CD4-positive, alpha-beta T cell treated with Interleukin-17A for 1 hour (primary cell): Measurements from ENCODE around the gene TSPO2.
"Not testable (repeated sequence)": the region's sequence is repeated elsewhere in the genome, so short reads cannot be mapped to it uniquely, and the experiment has no call there.

Experiments used
- DNase-seq: peaks from one replicate; pipeline ENCODE4 v3.0.0-alpha.2; 2020

Gene TSPO2, protein sequence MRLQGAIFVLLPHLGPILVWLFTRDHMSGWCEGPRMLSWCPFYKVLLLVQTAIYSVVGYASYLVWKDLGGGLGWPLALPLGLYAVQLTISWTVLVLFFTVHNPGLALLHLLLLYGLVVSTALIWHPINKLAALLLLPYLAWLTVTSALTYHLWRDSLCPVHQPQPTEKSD

DNA sequence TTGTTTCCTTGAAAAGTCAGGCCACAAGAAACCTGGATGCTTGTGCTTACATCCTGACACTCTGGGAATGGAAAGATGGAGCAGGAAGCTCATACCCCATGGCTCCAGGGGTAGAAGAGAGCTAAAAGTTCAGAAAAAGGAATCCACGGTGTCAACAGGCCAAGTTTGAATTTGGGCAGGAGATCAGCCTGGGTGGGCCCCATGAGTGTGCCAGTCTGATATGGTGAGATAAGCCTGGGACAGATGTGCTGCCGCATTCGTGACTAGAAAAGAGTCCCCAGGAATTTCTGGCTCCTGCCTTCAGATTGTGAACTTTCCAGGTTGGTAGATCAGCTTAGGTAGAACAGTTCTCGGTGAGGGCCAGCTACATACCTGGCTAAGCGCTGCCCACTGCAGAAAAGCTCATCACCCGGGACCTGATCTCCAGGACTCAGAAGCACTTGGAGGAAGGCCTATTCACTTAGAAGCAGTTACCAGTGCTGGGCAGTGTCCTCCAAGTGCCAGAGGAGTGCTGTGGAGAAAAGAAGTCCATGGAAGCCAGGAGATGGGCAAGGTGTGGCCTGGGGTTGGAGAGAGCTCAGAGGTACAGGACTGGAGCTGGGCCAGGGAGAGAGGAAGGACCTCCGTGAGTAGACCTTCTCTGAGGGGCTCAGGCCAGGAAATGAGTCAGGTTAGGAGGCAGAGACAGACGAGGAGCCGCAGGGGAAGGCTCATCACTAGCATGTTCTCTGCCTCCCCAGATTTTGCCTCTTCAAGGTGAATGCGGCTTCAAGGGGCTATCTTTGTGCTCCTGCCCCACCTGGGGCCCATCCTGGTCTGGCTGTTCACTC is at the start of gene TSPO2:
Gene TSPO2 (plus strand): TSS at position 242 of the 830 bp plus-strand sequence. CDS start 519 bp downstream, at position 761.
- DNase-seq, result no peak

DNA sequence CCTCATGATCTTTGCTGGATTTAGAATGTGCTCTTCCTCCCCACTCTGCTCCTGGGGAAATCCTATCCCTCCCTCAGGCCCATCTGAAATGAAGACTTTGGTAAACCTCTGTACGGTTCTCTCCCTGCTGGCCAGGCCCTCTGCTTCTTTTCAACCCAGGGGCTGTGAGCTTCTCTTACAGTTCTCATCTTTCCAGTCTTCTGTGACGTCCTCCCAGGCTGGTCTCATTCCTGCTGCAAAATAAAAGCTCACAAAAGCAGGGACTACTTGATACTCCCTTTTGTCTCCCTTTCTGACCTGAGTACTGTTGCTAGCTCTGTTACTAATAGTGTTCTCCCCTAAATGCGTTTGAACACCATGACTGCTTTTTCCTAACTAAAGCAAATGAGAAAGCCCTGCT is 49.5 kb upstream of the TSPO2 start:
- no peak for DNase-seq

DNA sequence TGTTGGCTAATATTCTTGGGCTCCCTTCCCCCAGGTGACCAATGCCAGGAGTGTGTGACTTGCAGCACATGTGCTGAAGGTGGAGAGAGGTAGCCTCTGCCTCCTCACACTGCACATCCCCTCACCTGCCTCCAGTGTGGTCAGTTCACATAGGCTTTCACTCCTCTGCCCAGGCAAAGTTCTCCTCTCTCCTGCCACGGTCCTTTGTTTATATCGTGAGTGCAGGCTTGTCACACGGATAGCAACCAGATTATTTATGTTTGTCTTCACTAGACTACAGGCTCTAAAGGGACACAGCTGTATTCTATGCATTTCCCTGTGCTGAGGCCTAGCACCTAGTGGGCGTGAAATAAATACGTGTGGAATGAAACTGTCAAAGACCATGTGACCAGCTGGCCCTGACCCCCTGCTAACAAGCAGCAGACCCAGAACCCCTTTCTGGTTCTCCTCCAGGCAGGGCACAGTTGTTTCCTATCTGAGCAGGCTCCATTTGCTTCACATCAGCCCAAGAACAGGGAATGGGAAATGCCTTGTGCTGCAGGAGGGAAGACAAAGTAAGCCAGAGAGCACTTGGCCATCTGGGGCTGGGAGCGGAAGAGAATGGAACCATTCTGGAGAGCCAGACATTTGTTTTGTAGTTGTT is 45.6 kb upstream of the TSPO2 start:
- DNase-seq, result no peak

DNA sequence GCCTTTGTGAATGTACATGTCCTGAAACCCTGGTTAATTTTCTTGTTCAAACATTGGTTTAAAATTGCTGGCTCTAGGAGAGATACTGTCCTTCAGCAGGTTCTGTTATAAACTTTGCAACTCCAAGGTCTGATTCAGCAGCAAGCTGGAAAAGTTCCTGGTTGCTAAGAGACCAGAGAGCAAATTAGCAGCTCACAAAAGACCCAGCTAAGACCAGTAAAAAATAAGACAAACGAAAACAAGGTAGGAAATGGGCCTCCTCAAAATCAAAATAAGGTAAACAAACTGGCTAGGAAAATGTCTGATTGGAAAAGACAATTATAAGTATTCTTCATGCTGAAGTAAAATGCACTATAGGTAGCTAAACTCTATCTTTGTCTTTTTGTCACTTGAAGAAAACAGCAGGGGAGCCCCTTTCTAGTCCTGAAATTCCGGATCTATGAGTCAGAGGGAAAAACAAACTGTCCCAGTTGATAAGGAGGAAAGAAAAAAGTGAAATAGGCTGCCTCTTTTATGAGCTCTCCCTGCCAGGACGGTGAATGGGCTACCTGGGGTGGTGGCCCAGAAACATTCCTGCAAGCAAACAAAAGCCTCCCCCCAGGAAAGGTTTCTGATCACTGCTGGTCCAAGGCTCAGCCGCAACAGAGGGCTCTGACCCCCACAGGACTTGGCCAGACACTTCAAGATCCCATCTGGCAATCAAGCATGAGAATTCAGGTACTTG is 44.9 kb upstream of the TSPO2 start:
- DNase-seq, result no peak

DNA sequence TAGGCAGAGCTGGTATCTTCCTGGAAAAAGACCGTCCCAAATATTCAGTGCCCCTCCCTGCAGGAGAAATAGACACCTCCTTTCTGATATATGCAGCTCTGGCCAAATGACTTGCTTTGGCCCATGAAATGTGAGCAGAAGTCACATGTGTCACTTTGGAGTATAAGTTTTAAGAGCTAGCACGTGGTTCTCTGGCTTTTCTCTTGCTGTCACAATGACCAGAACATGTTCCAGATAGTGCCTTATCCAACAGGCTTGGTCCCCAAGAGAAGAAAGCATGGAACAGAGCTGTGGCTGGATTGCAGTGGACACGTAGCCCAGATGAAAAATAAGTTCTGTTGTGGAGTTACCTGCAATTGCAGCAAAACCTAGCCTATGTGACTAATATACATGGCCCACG is 43.6 kb upstream of the TSPO2 start:
- no peak for DNase-seq

DNA sequence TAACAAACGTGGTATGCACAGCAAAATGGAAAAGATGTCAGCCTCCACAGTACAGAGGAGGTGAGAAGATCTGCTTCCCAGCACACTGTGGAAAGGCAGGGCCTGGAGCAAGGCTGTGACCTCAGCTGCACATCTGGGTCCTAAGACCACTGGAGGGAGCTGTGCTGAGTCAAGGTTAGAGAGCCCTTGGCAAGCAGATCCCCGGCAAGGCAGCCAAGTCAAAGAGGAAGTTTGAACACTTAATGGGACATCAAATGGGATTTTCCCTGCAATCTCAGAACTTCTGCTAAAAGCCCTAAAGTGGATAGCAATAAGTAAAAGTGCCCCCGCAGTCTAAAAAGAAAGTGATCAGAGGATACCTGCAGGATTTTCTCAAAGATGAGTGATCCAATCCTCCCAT is 42.7 kb upstream of the TSPO2 start:
- peak; percentile 20 for DNase-seq

DNA sequence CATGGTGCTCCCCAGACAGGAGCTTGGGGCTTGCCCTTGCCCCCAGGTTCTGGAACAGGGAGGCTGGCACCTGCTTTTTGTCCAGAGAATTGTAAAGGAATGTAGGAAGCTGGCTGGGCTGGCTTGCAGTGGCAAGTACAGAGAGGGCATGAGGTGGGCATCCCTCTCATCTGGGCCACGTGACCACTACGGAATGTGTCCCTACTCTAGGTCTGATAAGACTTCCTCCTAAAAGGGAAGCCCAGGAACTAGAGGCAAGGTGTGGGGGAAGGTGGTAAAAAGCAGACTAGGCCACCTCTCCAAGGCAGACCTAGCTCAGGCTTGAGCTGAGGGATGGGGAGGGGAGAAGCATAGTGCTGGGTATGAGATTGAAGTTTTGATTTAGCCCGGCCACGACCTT is 42.0 kb upstream of the TSPO2 start:
- no peak for DNase-seq

DNA sequence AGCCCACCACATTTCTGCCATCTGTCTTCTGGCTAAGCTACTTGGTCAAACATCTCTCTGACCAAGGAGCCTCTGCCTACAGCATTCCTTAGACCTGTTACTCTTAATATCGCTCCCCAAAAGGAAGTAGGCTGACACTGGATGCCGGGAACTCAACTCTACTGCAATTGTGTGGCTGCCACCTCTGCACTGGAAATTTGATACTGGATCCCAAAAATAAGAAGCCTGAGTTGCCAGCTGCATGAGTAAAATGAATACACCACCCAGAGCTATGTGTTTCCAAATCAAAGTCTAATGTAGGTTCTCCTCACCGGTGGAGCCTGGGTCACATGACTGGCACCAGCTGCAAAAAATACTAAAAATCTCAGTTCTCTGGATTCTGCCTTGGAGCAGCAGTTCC is 40.1 kb upstream of the TSPO2 start:
- DNase-seq, result no peak

DNA sequence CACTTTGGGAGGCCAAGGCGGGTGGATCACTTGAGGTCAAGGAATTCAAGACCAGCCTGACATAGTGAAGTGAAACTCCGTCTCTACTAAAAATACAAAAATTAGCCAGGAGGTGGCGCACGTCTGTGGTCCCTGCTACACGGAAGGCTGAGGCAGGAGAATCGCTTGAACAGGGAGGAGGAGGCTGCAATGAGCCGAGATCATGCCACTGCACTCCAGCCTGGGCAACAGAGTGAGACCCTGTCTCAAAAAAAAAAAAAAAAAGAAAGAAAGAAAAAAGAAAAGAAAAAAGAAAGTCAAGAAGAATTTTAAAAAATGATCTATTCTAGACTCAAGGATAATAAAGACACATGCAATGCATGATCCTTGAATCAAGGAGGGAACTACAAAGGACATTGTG is 36.0 kb upstream of the TSPO2 start:
- peak; percentile 73 for DNase-seq

DNA sequence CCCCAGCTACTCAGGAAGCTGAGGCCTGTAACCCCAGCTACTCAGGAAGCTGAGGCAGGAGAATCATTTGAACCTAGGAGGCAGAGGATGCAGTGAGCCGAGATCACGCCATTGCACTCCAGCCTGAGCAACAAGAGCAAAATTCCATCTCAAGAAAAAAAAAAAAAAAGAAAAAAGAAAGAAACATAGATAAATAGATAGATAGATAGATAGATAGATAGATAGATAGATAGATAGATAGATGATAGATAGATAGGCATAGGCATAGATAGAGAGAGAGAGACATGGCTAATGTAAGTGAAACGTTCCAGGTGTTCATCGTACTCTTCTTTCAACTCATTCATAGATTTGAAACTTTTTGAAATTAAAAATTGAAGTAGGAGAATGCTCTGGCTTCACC is 35.3 kb upstream of the TSPO2 start:
- DNase-seq, result not testable (repeated sequence)

DNA sequence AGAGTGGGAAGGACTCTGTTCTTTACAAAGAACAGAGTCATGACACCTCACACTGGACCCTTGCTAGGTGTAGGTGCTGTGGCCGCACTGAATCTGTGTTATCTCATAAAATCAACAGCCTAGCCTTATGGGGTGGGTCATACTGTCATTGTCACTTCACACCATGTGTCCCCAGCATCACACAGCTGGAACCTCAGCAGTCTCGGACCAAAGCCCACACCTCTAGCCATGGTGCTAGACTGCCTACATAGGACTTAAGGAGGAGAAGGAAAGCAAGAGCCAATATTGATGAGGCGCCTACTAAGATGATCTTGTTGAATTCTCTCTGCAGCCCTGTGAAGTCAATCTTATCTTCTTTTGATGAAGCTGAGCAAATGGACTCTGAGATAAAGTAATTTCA is 34.3 kb upstream of the TSPO2 start:
- DNase-seq, result no peak

DNA sequence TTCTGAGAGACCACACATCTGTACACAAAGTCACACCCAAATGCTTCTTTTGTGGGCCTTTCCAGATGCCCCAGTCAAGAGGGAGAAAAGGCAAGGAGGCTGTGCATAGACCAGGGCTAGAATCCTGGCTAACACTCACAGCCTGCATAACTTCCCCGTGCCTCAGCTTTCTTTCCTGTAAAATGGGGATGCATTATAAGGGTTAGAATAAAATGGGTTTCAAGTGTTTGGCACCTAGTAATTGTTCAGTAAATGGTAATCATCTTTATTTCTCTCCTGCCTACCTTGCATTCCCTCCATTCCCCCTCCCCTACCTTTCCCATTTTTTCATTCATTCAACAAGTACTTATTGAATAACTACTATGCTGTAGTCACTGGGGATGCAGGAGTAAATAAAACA is 32.6 kb upstream of the TSPO2 start:
- no peak for DNase-seq

DNA sequence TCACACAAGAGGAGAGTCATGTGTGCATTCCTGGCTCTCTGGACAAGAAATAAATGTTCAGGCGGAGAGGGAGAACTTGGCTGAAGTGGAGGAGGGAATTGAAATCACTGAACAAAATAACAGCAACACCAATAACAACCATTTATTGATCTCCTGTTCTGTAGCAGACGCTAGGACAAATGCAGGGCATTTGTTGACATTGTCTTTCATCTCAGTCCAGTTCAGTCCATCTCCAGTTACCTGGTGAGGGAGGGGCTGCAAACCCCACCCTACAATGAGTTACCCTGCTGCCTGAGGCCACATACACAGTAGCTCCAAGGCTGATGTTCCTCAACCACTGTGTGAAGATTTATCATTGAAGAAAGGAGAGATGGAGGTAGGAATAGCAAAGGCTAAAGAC is 30.6 kb upstream of the TSPO2 start:
- DNase-seq, result no peak

DNA sequence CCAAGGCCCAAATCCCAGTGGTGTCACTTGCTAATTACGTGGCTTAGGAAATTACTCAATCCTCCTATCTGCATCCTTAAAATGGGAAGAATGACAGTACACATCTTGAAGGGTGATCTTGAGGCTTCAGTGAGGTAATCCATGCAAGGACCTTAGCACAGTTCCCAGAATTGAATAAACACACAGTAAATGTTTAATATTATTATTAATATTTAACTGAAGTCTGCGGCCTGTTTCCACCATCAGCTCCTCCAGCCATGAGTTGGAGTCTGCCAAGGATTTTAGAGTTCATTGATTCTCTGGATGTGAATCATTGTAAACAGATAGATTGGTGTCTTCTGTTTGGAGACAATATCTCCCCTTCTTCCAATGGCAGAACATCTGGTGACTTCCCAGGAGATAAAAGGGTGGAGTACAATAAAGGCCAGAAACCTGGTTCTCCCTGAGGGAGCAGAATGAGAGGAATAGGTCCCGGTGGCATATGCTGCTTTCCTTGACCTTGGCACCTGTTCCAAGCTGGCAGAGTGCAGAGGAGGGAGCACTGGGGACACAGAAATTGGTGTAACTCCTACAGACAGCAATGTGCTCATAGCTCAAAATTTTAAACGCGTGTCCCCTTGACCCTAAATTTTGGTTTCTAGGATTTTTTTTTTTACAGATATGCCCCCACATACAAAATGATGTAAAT is 28.7 kb upstream of the TSPO2 start:
- DNase-seq, result no peak

DNA sequence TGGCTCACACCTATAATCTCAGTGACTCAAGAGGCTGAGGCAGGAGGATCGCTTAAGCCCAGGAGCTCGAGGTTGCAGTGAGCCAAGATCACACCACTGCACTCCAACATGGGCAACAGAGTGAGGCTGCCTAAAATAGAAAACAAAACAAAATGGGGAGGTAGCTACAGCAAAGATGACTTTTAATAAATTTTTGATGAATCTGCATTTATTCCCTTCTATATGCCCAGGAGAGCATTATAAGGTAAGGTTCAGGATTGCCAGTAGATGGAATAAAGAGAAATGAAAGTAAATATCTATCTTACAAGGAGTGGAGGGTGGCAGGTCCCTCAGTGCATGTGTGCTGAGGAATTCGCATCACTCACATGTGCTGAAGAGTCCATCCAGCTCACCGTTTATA is 27.5 kb upstream of the TSPO2 start:
- DNase-seq, result no peak

DNA sequence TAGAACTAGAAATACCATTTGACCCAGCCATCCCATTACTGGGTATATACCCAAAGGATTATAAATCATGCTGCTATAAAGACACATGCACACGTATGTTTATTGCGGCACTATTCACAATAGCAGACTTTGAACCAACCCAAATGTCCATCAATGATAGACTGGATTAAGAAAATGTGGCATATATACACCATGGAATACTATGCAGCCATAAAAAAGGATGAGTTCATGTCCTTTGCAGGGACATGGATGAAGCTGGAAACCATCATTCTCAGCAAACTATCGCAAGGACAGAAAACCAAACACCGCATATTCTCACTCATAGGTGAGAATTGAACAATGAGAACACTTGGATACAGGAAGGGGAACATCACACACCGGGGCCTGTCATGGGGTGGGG is 26.4 kb upstream of the TSPO2 start:
- DNase-seq, result not testable (repeated sequence)

DNA sequence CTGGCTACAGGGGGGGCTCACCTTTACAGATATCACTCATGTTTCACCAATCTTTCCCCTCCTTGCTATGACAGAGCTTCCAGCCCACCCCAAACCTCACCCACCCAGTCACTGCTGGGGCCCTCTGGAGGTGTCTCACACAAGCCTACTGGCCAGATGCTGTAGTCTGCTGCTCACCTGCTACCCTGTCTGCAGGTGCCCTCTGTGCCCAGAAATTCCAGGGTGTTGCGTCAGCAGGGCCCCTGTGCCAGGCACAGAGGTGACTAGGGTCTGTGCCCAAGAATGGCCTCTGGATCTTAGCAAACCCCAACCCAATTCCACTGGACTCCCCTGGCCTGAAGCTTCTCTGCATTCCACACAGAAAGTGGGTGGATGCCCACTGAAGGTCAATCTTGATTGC is 24.6 kb upstream of the TSPO2 start:
- no peak for DNase-seq

DNA sequence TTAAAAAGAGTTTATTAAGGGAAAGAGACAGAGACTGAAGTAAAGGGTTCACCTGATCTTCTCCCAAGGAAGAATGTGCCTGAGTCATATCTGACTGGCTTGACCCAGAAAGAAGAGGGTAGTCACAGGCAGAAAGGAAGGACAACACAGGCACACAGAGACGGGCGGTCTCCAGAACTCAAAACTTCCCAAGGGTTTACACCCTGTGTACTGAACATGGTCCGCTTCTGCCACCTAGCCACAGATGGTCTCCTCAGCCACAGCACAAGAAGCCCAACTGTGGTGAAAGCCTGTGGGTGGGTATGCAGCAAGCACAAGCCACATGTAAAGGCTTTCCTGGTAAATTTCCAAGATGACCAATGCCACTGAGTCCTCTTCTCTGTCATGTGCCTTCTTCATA is 20.4 kb upstream of the TSPO2 start:
- DNase-seq, result no peak

DNA sequence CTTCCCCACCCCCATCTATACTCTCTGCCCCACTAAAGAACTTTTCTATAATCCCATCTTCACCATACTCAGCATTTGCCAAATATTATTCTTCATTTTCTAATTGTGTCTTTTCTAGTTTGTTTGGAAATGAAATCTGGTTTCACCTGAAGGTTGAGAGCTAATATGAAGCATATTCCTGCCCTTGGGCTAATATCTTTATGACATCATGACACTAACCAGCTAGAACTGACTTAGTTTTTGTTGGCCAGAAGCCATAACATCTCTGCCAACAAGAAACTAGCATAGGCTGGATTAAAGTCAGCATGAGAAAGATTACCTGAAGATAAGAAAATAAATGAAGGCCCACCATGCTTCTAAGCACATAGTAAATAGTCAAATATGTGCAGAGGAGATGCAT is 20.0 kb upstream of the TSPO2 start:
- no peak for DNase-seq

DNA sequence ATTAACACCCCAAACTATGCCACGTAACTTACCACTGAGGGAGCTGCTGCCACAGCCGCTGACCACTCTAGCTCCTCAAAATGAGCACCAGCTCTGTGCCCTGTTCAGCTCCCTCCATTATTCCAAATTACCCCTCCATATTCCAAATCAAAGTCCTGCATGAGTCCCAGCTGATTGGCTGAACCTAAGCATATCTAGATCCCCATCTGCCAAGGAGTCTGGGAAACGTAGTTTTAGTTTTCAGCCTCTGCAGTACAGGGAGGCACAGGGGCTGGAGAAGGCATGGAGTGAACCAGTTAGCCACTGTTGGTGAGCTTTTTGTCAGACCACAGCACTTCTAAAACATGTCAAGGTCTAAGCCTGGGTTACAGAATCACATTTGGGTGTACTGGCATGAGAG is 19.2 kb upstream of the TSPO2 start:
- no peak for DNase-seq

DNA sequence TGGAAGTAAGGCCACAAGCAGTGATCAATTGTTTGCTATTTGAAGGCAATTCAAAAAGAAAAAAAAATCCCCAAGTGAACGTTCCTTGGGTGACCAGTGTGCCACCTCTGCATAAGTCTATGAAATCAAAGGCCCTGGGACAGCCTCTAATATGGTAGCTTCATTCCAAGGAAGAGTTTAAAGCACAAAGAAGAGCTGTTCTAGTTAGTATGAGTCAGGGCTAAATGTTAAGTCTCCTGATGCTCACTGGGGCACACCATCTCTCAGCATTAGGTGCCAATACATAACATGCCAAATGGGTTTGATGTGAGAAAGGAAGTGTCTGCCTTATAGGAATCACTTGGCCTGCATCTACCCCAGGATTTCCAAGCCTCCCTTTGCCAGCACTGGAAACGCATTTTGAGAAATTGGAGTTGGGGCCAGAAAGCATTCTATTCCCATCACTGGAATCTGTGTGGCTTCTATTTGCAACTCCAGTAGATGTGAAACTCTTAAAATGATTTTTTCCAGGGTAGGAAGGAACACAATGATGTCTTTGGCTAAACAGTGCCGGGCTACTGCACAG is 16.2 kb upstream of the TSPO2 start:
- DNase-seq, result no peak

DNA sequence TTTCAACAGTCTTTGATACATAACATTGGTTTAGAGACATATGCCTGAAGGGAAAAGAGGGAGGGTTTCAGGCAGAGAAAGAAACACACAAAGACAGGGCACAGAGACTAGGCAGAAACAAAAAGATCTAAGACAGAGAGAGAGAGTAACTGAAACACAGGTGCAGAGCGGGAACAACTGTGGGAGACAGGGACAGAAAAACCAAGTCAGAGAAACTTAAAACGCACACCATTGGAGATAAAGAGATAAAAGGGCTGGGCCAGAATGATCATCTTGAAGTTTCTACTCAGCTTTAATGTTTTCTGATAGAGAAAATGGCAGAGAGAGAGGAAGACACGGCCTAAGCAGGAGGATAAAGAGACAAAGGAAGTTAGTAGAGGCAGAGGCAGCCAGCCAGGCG is 15.0 kb upstream of the TSPO2 start:
- no peak for DNase-seq
